ENCODE results near the gene SOX13.
"Not testable (repeated sequence)": the region's sequence is repeated elsewhere in the genome, so short reads cannot be mapped to it uniquely, and the experiment has no call there.

The SOX13 gene

GRCh38 chr1:204072931-204073836, at the start of gene SOX13:
Gene SOX13 (plus strand): TSS chr1:204073115. CDS start chr1:204112916, 39,801 bp downstream.
- DNase-seq, result no peak

- DNase-seq, result no peak
These were observed 46.8 kb upstream of the SOX13 start for GRCh38 chr1:204025917-204026707.

GRCh38 chr1:204027446-204027845, 45.5 kb upstream of the SOX13 start:
- no peak for DNase-seq

GRCh38 chr1:204029016-204029415, 43.9 kb upstream of the SOX13 start:
- DNase-seq, result no peak

- DNase-seq, result no peak
These were observed 41.7 kb upstream of the SOX13 start for GRCh38 chr1:204031098-204031710.

GRCh38 chr1:204032642-204033235, 40.2 kb upstream of the SOX13 start:
- DNase-seq, result no peak

GRCh38 chr1:204033306-204033705, 39.6 kb upstream of the SOX13 start:
- no peak for DNase-seq

GRCh38 chr1:204036882-204037655, 35.8 kb upstream of the SOX13 start:
- DNase-seq, result no peak

- DNase-seq, result no peak
These were observed 31.6 kb upstream of the SOX13 start for GRCh38 chr1:204041232-204041767.

GRCh38 chr1:204041803-204042505, 31.0 kb upstream of the SOX13 start:
- DNase-seq, result no peak

GRCh38 chr1:204042516-204042915, 30.4 kb upstream of the SOX13 start:
- no peak for DNase-seq

- DNase-seq, result no peak
These were observed 29.2 kb upstream of the SOX13 start for GRCh38 chr1:204043680-204044079.

- DNase-seq, result no peak
These were observed 28.5 kb upstream of the SOX13 start for GRCh38 chr1:204044448-204044847.

- no peak for DNase-seq
These were observed 27.5 kb upstream of the SOX13 start for GRCh38 chr1:204045430-204045829.

GRCh38 chr1:204046346-204046745, 26.6 kb upstream of the SOX13 start:
- DNase-seq, result no peak

- not testable (repeated sequence) for DNase-seq
These were observed 24.1 kb upstream of the SOX13 start for GRCh38 chr1:204048796-204049195.

- DNase-seq, result no peak
These were observed 21.7 kb upstream of the SOX13 start for GRCh38 chr1:204051258-204051657.

- no peak for DNase-seq
These were observed 21.2 kb upstream of the SOX13 start for GRCh38 chr1:204051718-204052117.

- no peak for DNase-seq
These were observed 19.0 kb upstream of the SOX13 start for GRCh38 chr1:204053893-204054292.

GRCh38 chr1:204059970-204060369, 12.9 kb upstream of the SOX13 start:
- DNase-seq, result no peak

GRCh38 chr1:204062106-204062505, 10.8 kb upstream of the SOX13 start:
- no peak for DNase-seq
